Measurements from ENCODE around the gene AKAP17A.
A peak's percentile ranks its signal among the peaks of the same experiment; 100 is the strongest.

AKAP17A gene

GRCh38 chrX:1591863-1592469, 562 bp downstream of the AKAP17A start:
- TF ChIP-seq SPI1 (IDR thresholded peaks at IDR 0.05; ENCODE audit: borderline replicate concordance, low read depth), result no peak
- TF ChIP-seq GABPA (IDR thresholded peaks at IDR 0.05; ENCODE audit: low read depth), result no peak
- TF ChIP-seq REST (IDR thresholded peaks at IDR 0.05; ENCODE audit: insufficient replicate concordance, low read depth), result no peak
- TF ChIP-seq CTCF (IDR thresholded peaks at IDR 0.05; ENCODE audit: insufficient read depth, low read length), result no peak
- no peak for TF ChIP-seq POLR2AphosphoS5 (IDR thresholded peaks at IDR 0.05; ENCODE audit: low read depth)
- Histone ChIP-seq H3K27me3 (ENCODE audit: insufficient read depth, poor library complexity, severe bottlenecking) (no peaks in the 10 kb centered on the region), H3K27ac (replicated peaks) (peak overlapping the region; percentile 68), H3K4me3 (replicated peaks; ENCODE audit: insufficient read depth, low read length) (peak overlapping the region; percentile 80)
- DNase-seq (ENCODE audit: low read depth in 1 of 2, low spot score in 1 of 2), result no peak

- Histone ChIP-seq H3K27me3 (ENCODE audit: insufficient read depth, poor library complexity, severe bottlenecking) (no peaks in the 10 kb centered on the region), H3K4me3 (replicated peaks; ENCODE audit: insufficient read depth, low read length) (peak overlapping the region; percentile 80), H3K27ac (replicated peaks) (peak overlapping the region; percentile 68)
- peak in 1 of 2 experiments; percentile 73 for DNase-seq (ENCODE audit: low read depth in 1 of 2, low spot score in 1 of 2)
- TF ChIP-seq SPI1 (IDR thresholded peaks at IDR 0.05; ENCODE audit: borderline replicate concordance, low read depth), result peak; percentile 84
- TF ChIP-seq REST (IDR thresholded peaks at IDR 0.05; ENCODE audit: insufficient replicate concordance, low read depth), result no peak
- TF ChIP-seq POLR2AphosphoS5 (IDR thresholded peaks at IDR 0.05; ENCODE audit: low read depth), result no peak
- no peak for TF ChIP-seq CTCF (IDR thresholded peaks at IDR 0.05; ENCODE audit: insufficient read depth, low read length)
- TF ChIP-seq GABPA (IDR thresholded peaks at IDR 0.05; ENCODE audit: low read depth), result no peak
Measured at GRCh38 chrX:1592470-1593142, 1.2 kb downstream of the AKAP17A start.

GRCh38 chrX:1593286-1594271, 2.2 kb downstream of the AKAP17A start:
- DNase-seq (ENCODE audit: low read depth in 1 of 2, low spot score in 1 of 2), result no peak
- no peaks in the 10 kb centered on the region for H3K27me3 ChIP-seq (ENCODE audit: insufficient read depth, poor library complexity, severe bottlenecking)
- TF ChIP-seq GABPA (IDR thresholded peaks at IDR 0.05; ENCODE audit: low read depth), result no peak
- no peak for TF ChIP-seq POLR2AphosphoS5 (IDR thresholded peaks at IDR 0.05; ENCODE audit: low read depth)
- no peak for TF ChIP-seq SPI1 (IDR thresholded peaks at IDR 0.05; ENCODE audit: borderline replicate concordance, low read depth)
- TF ChIP-seq CTCF (IDR thresholded peaks at IDR 0.05; ENCODE audit: insufficient read depth, low read length), result no peak
- TF ChIP-seq REST (IDR thresholded peaks at IDR 0.05; ENCODE audit: insufficient replicate concordance, low read depth), result no peak
- no peak overlapping the region; the same call in 1 of the 2 replicates for H3K27ac ChIP-seq (replicated peaks)
- peak overlapping the region; percentile 80; the same call in 1 of the 2 replicates for H3K4me3 ChIP-seq (replicated peaks; ENCODE audit: insufficient read depth, low read length)

Measured in HL-60 (cell line).